GM12864 (cell line): ENCODE measurements around the gene SIAH1.
"Not testable (repeated sequence)": the region's sequence is repeated elsewhere in the genome, so short reads cannot be mapped to it uniquely, and the experiment has no call there.

Source experiments
- DNase-seq: peaks from one replicate; pipeline ENCODE4 v3.0.0-alpha.2; 2011; ENCODE audit warnings: low read depth
- H3K4me3 ChIP-seq: 2 replicates; pipeline ENCODE4 v1.5.1; 2011; ENCODE audit warnings: mild to moderate bottlenecking, low read depth, low read length, control low read depth
- CTCF ChIP-seq: IDR thresholded peaks from 2 replicates; pipeline ENCODE4 v1.5.1; 2011; ENCODE audit warnings: low read depth, mild to moderate bottlenecking, moderate library complexity, low read length, control low read depth, inconsistent platforms; ENCODE audit errors: missing control alignments

Gene SIAH1

GRCh38 chr16:48408688-48409087 lies 23.5 kb upstream of the SIAH1 start:
- DNase-seq, result no peak
- no peak for TF ChIP-seq CTCF
- H3K4me3 ChIP-seq, result no peak overlapping the region

- no peak overlapping the region for H3K4me3 ChIP-seq
- DNase-seq, result no peak
- TF ChIP-seq CTCF, result no peak
These were observed 20.7 kb upstream of the SIAH1 start for GRCh38 chr16:48405907-48406306.

- H3K4me3 ChIP-seq, result no peak overlapping the region
- no peak for DNase-seq
These were observed 19.9 kb upstream of the SIAH1 start for GRCh38 chr16:48405153-48405552.

GRCh38 chr16:48402547-48402946 lies 17.3 kb upstream of the SIAH1 start:
- not testable (repeated sequence) for H3K4me3 ChIP-seq, DNase-seq

More at GRCh38 chr16:48405153-48405552, 19.9 kb upstream of the SIAH1 start:
- TF ChIP-seq CTCF, result no peak

GRCh38 chr16:48395375-48395774 lies 10.2 kb upstream of the SIAH1 start:
- no peak for TF ChIP-seq CTCF
- no peak overlapping the region for H3K4me3 ChIP-seq
- DNase-seq, result no peak

- H3K4me3 ChIP-seq, result no peak overlapping the region
- DNase-seq, result no peak
- TF ChIP-seq CTCF, result no peak
These were observed 9.1 kb upstream of the SIAH1 start for GRCh38 chr16:48394355-48394703.

GRCh38 chr16:48393485-48394354 lies 8.5 kb upstream of the SIAH1 start:
- no peak overlapping the region for H3K4me3 ChIP-seq
- TF ChIP-seq CTCF, result no peak
- no peak for DNase-seq
